Measurements from ENCODE around the gene PRDX5. TPM values are rescaled to one million over a fixed set of nuclear protein-coding genes. Genes with fewer than 3 reads are reported as not detected.

The PRDX5 gene
- total RNA-seq, 1 donor from 2014 or later = 153 TPM

DNA sequence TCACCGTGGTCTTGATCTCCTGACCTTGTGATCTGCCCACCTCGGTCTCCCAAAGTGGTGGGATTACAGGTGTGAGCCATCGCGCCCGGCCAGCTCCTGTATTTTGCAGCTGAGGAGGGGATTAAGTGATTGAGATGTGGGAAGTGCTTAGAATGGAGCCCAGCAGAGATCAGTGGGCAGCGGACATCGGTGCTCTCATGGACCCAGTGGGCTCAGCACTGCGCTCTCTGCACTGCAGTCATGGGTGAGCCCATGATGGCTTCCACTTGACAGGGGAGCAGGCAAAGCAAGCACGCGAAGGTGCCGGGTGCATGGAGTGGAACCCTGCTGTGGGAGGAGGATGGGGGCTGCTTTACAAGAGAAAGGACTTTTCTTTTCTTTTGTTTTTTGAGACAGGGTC, 13.0 kb downstream of the PRDX5 start:
- TF ChIP-seq, protein P1, sequence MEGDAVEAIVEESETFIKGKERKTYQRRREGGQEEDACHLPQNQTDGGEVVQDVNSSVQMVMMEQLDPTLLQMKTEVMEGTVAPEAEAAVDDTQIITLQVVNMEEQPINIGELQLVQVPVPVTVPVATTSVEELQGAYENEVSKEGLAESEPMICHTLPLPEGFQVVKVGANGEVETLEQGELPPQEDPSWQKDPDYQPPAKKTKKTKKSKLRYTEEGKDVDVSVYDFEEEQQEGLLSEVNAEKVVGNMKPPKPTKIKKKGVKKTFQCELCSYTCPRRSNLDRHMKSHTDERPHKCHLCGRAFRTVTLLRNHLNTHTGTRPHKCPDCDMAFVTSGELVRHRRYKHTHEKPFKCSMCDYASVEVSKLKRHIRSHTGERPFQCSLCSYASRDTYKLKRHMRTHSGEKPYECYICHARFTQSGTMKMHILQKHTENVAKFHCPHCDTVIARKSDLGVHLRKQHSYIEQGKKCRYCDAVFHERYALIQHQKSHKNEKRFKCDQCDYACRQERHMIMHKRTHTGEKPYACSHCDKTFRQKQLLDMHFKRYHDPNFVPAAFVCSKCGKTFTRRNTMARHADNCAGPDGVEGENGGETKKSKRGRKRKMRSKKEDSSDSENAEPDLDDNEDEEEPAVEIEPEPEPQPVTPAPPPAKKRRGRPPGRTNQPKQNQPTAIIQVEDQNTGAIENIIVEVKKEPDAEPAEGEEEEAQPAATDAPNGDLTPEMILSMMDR (IDR thresholded peaks at IDR 0.05) = no peak
- H3K27me3 ChIP-seq = no peaks in the 10 kb centered on the region
- no peak overlapping the region for H3K27ac ChIP-seq
- no peaks in the 10 kb centered on the region for H3K36me3 ChIP-seq
- no peaks in the 10 kb centered on the region for H3K9me3 ChIP-seq
- H3K4me3 ChIP-seq = no peak overlapping the region
- intact Hi-C loops (cut with DNase I) = no loop called here
- no peak for DNase-seq (ENCODE audit: low spot score in 2 of 2)
- H3K4me1 ChIP-seq = peaks cover 4% of the 10 kb centered on the region in 2 donors

DNA sequence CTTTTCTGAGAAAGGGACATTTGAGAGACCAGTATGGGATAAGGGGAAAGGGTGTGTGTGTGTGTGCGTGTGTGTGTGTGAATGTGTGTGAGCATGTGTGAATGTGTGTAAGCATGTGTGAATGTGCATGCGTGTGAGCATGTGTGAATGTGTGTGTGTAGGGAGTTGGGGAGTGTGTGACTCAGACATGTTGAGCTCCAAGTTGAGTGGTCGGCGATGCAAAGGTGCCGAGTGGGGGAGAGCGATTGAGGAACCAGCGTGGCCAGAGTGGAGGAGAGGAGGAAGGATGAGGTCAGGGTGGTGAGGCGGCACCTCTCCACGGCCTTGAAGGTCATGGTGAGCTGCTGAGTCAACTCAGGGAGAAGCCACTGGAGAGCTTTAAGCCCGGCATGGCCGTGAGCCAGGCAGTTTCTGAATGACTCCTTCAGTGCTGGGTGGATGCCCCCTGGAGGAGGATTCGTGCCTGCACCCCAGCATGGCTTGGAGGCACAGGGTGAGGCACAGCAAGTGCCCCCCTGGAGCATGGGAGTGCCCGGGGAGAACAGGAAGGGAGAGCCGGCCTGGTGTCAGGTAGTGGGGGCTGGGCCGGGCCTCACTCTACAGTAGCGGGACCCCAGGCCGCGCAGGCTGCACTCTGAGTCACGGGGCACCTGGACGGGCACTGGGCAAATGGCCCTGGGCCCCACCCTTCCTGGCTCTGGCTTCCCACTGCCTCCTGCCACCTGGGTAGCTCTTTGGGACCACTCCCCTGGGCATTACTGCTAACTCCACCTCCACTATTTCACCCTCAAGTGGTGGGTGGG, 13.8 kb downstream of the PRDX5 start:
- Histone ChIP-seq H3K27me3 (no peaks in the 10 kb centered on the region), H3K4me3 (no peak overlapping the region), H3K27ac (no peak overlapping the region), H3K4me1 (peaks cover 4% of the 10 kb centered on the region in 2 donors), H3K36me3 (no peaks in the 10 kb centered on the region), H3K9me3 (no peaks in the 10 kb centered on the region)
- TF ChIP-seq, protein P1 (IDR thresholded peaks at IDR 0.05) = peak in 2 of 3 experiments; percentile 13 to 31
- intact Hi-C loops (cut with DNase I) = no loop called here
- DNase-seq (ENCODE audit: low spot score in 2 of 2) = peak; percentile 48 to 84

DNA sequence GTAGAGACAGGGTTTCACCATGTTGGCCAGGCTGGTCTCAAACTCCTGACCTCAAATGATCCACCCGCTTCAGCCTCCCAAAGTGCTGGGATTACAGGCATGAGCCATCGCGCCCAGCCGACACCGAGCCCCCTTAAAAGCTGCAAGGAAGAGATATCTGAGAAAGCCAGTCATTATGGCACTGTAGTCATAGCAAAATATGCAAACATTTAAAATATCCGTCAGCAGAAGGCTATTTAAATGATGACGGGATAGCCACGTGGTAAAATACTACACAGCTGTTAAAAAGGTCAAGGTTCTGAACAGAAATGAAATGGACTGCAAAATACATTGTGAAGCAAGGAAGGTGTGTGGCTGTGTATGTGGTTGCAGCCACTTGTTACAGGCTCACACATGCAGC, 15.6 kb downstream of the PRDX5 start:
- Histone ChIP-seq H3K4me1 (peaks cover 4% of the 10 kb centered on the region in 2 donors), H3K27ac (no peak overlapping the region), H3K27me3 (no peaks in the 10 kb centered on the region), H3K36me3 (no peaks in the 10 kb centered on the region), H3K9me3 (no peaks in the 10 kb centered on the region), H3K4me3 (no peak overlapping the region)
- intact Hi-C loops (cut with DNase I) = no loop called here
- DNase-seq (ENCODE audit: low spot score in 2 of 2) = no peak
- TF ChIP-seq, protein P1 (IDR thresholded peaks at IDR 0.05) = no peak

- Histone ChIP-seq H3K27ac (no peak overlapping the region), H3K4me3 (no peak overlapping the region), H3K4me1 (no peaks in the 10 kb centered on the region), H3K9me3 (no peaks in the 10 kb centered on the region), H3K27me3 (no peaks in the 10 kb centered on the region), H3K36me3 (no peaks in the 10 kb centered on the region)
- intact Hi-C loops (cut with DNase I) = no loop called here
- TF ChIP-seq, protein P1 (IDR thresholded peaks at IDR 0.05) = no peak
- no peak for DNase-seq (ENCODE audit: low spot score in 2 of 2)
These were observed 17.1 kb downstream of the PRDX5 start for GRCh38 chr11:64334764-64335735.

DNA sequence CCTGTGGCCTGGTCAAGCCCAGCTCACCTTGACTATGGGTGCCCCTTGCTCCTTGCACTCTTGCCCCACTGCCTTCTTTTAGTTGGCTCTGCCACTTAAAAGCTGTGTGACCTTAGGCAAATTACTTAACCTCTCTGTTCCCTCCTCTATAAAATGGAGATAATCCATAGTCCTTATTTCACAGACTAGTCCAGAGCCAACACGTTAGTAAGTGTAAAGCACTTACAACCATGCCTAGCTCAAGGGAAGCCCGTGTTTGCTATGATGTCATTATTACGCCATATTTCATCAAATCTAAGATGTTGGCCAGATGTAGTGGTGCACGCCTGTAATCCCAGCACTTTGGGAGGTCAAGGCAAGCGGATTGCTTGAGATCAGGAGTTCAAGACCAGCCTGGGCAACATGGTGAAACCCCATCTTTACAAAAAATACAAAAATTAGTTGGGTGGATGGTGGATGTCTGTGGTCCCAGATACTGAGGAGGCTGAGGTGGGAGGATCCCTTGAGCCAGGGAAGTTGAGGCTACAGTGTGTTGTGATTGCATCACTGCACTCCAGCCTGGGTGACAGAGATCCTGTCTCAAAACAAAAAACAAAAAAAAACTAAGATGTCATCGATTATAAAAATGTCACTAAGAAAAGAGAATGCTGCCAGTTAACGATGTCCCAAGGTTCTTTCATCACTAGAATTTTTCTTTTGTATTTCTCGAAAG, 19.8 kb downstream of the PRDX5 start:
- peaks cover 3 to 6% of the 10 kb centered on the region in 2 donors for H3K4me1 ChIP-seq

More for the DNA sequence above, 19.8 kb downstream of the PRDX5 start:
- Histone ChIP-seq H3K9me3 (no peaks in the 10 kb centered on the region), H3K36me3 (no peaks in the 10 kb centered on the region), H3K27me3 (no peaks in the 10 kb centered on the region), H3K4me3 (no peak overlapping the region), H3K27ac (no peak overlapping the region)
- TF ChIP-seq, protein P1 (IDR thresholded peaks at IDR 0.05) = no peak
- intact Hi-C loops (cut with DNase I) = no loop called here
- DNase-seq (ENCODE audit: low spot score in 2 of 2) = no peak

Measured in ascending aorta (tissue), 2 donors.